ENCODE results near the gene IL17A.
A peak's percentile ranks its signal among the peaks of the same experiment; 100 is the strongest.

The IL17A gene

GRCh38 chr6:52233975-52234823 is 48.0 kb downstream of the IL17A start:
- TF ChIP-seq, protein P1, sequence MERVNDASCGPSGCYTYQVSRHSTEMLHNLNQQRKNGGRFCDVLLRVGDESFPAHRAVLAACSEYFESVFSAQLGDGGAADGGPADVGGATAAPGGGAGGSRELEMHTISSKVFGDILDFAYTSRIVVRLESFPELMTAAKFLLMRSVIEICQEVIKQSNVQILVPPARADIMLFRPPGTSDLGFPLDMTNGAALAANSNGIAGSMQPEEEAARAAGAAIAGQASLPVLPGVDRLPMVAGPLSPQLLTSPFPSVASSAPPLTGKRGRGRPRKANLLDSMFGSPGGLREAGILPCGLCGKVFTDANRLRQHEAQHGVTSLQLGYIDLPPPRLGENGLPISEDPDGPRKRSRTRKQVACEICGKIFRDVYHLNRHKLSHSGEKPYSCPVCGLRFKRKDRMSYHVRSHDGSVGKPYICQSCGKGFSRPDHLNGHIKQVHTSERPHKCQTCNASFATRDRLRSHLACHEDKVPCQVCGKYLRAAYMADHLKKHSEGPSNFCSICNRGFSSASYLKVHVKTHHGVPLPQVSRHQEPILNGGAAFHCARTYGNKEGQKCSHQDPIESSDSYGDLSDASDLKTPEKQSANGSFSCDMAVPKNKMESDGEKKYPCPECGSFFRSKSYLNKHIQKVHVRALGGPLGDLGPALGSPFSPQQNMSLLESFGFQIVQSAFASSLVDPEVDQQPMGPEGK (CRISPR knock-in tag; IDR thresholded peaks at IDR 0.05; ENCODE audit: borderline replicate concordance), result no peak
- TF ChIP-seq CREB5 (CRISPR knock-in tag; IDR thresholded peaks at IDR 0.05; ENCODE audit: low read depth) (no peak), ISL1 (CRISPR knock-in tag; IDR thresholded peaks at IDR 0.05) (no peak), ZFP3 (CRISPR knock-in tag; IDR thresholded peaks at IDR 0.05) (no peak), ARNTL (CRISPR knock-in tag; IDR thresholded peaks at IDR 0.05; ENCODE audit: borderline replicate concordance, low read depth) (no peak), GLIS3 (CRISPR knock-in tag; IDR thresholded peaks at IDR 0.05) (no peak), TSHZ2 (CRISPR knock-in tag; IDR thresholded peaks at IDR 0.05) (no peak), ZNF8 (CRISPR knock-in tag; IDR thresholded peaks at IDR 0.05) (no peak), RARB (CRISPR knock-in tag; IDR thresholded peaks at IDR 0.05) (no peak), ZNF565 (CRISPR knock-in tag; conservative IDR thresholded peaks at IDR 0.05; ENCODE audit: low read depth) (no peak), ESRRG (CRISPR knock-in tag; IDR thresholded peaks at IDR 0.05) (no peak), CSDC2 (CRISPR knock-in tag; IDR thresholded peaks at IDR 0.05) (no peak), OSR1 (CRISPR knock-in tag; IDR thresholded peaks at IDR 0.05) (no peak), ZNF70 (CRISPR knock-in tag; IDR thresholded peaks at IDR 0.05) (no peak), TCF4 (CRISPR knock-in tag; IDR thresholded peaks at IDR 0.05; ENCODE audit: borderline replicate concordance) (no peak), SNAI2 (CRISPR knock-in tag; IDR thresholded peaks at IDR 0.05) (no peak), BACH2 (CRISPR knock-in tag; IDR thresholded peaks at IDR 0.05; ENCODE audit: borderline replicate concordance) (no peak), ZFP30 (CRISPR knock-in tag; IDR thresholded peaks at IDR 0.05) (no peak)
- TF ChIP-seq, protein P2, sequence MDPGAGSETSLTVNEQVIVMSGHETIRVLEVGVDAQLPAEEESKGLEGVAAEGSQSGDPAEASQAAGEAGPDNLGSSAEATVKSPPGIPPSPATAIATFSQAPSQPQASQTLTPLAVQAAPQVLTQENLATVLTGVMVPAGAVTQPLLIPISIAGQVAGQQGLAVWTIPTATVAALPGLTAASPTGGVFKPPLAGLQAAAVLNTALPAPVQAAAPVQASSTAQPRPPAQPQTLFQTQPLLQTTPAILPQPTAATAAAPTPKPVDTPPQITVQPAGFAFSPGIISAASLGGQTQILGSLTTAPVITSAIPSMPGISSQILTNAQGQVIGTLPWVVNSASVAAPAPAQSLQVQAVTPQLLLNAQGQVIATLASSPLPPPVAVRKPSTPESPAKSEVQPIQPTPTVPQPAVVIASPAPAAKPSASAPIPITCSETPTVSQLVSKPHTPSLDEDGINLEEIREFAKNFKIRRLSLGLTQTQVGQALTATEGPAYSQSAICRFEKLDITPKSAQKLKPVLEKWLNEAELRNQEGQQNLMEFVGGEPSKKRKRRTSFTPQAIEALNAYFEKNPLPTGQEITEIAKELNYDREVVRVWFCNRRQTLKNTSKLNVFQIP (CRISPR knock-in tag; IDR thresholded peaks at IDR 0.05; ENCODE audit: borderline replicate concordance, low read depth), result no peak
- ATAC-seq, result peak; percentile 97

All from SK-N-SH treated with all-trans-retinoic acid at 6 μM for 48 hours (cell line).